Neuronal stem cell (in vitro differentiated cells): Measurements from ENCODE around the gene CHRD.

Source experiments
- DNase-seq: peaks from one replicate; pipeline ENCODE4 v3.0.0-alpha.2; 2013; ENCODE audit warnings: low spot score
- H2AFZ ChIP-seq: one replicate; pipeline ENCODE4 v1.6.1; 2013; ENCODE audit warnings: mild to moderate bottlenecking, low read length, inconsistent platforms
- H2AK5ac ChIP-seq: 2 replicates; pipeline ENCODE4 v1.6.1; 2013; ENCODE audit warnings: low read depth, mild to moderate bottlenecking, inconsistent platforms, low read length, moderate library complexity, mixed read lengths
- H2BK120ac ChIP-seq: 2 replicates; pipeline ENCODE4 v1.6.1; 2013; ENCODE audit warnings: low read depth, mild to moderate bottlenecking, inconsistent platforms, low read length, moderate library complexity, mixed read lengths
- H2BK12ac ChIP-seq: one replicate; pipeline ENCODE4 v1.6.1; 2013; ENCODE audit warnings: low read length, inconsistent platforms
- H2BK15ac ChIP-seq: 2 replicates; pipeline ENCODE4 v1.6.1; 2013; ENCODE audit warnings: mild to moderate bottlenecking, low read length, inconsistent platforms, mixed read lengths
- H2BK5ac ChIP-seq: one replicate; pipeline ENCODE4 v1.6.1; 2013; ENCODE audit warnings: inconsistent platforms, mild to moderate bottlenecking, low read length, moderate library complexity
- H3K14ac ChIP-seq: one replicate; pipeline ENCODE4 v1.6.1; 2013; ENCODE audit warnings: low read length, inconsistent platforms
- H3K18ac ChIP-seq: 2 replicates; pipeline ENCODE4 v1.6.1; 2013; ENCODE audit warnings: low read length, inconsistent platforms
- H3K23ac ChIP-seq: 2 replicates; pipeline ENCODE4 v1.6.1; 2013; ENCODE audit warnings: low read depth, mild to moderate bottlenecking, mixed read lengths, low read length, inconsistent platforms; ENCODE audit not compliant: poor library complexity
- H3K27ac ChIP-seq: replicated peaks from 3 replicates; pipeline ENCODE4 v1.5.1; 2013; ENCODE audit warnings: low read length, inconsistent platforms
- H3K27me3 ChIP-seq, 3 experiments: 2 replicates each; pipeline ENCODE4 v1.6.1; 2013; ENCODE audit warnings: low read length in 3 of 3, mild to moderate bottlenecking in 2 of 3, inconsistent platforms in 1 of 3, low read depth in 1 of 3, mixed read lengths in 1 of 3, moderate library complexity in 1 of 3; ENCODE audit not compliant: control insufficient read depth in 3 of 3, insufficient read depth in 3 of 3
- H3K36me3 ChIP-seq, 2 donors: replicated peaks in 1 of 2; 2 replicates each; pipeline ENCODE4 v1.6.1; 2013; ENCODE audit warnings: low read length in 2 of 2; ENCODE audit not compliant: control insufficient read depth in 2 of 2, insufficient read depth in 2 of 2
- H3K4ac ChIP-seq: 2 replicates; pipeline ENCODE4 v1.6.1; 2013; ENCODE audit warnings: inconsistent platforms, mild to moderate bottlenecking, low read length, moderate library complexity
- H3K4me1 ChIP-seq, 2 donors: 1 replicate in 1 of 2; 2 replicates in 1 of 2; pipeline ENCODE4 v1.6.1; 2013; ENCODE audit warnings: low read length in 2 of 2, low read depth in 1 of 2; ENCODE audit not compliant: control insufficient read depth in 2 of 2, insufficient read depth in 1 of 2
- H3K4me2 ChIP-seq: one replicate; pipeline ENCODE4 v1.6.1; 2013; ENCODE audit warnings: mild to moderate bottlenecking, low read length, inconsistent platforms; ENCODE audit not compliant: insufficient read depth, poor library complexity, severe bottlenecking
- H3K4me3 ChIP-seq, 2 donors: 2 replicates each; pipeline ENCODE4 v1.5.1; 2013; ENCODE audit warnings: low read length in 2 of 2, mild to moderate bottlenecking in 2 of 2, inconsistent platforms in 1 of 2, moderate library complexity in 1 of 2
- H3K79me1 ChIP-seq: one replicate; pipeline ENCODE4 v1.6.1; 2013; ENCODE audit warnings: low read depth, mild to moderate bottlenecking, inconsistent platforms, low read length, moderate library complexity
- H3K9ac ChIP-seq: one replicate; pipeline ENCODE4 v1.6.1; 2013; ENCODE audit warnings: mild to moderate bottlenecking, low read depth, low read length, inconsistent platforms; ENCODE audit not compliant: poor library complexity
- H3K9me3 ChIP-seq, 2 donors: replicated peaks in 1 of 2; 2 replicates each; pipeline versions ENCODE3 to v1.6.1; 2013; ENCODE audit warnings: low read length in 2 of 2, mild to moderate bottlenecking in 2 of 2, inconsistent platforms in 1 of 2, low read depth in 1 of 2, mixed read lengths in 1 of 2, moderate library complexity in 1 of 2; ENCODE audit not compliant: control insufficient read depth in 2 of 2, insufficient read depth in 1 of 2
- H4K8ac ChIP-seq: one replicate; pipeline ENCODE4 v1.6.1; 2013; ENCODE audit warnings: low read depth, mild to moderate bottlenecking, inconsistent platforms, low read length, moderate library complexity
- H4K91ac ChIP-seq: one replicate; pipeline ENCODE4 v1.6.1; 2013; ENCODE audit warnings: low read length, low read depth, mild to moderate bottlenecking, inconsistent platforms; ENCODE audit not compliant: poor library complexity
- WGBS, 2 donors: extraction: QIAGEN DNeasy Blood & Tissue Kit; methylation state at CpG; one replicate each; pipeline ENCODE4 v1.1.7; 2013; ENCODE audit warnings: missing lambda C conversion rate in 2 of 2, mixed read lengths in 1 of 2; ENCODE audit not compliant: insufficient read length in 2 of 2, insufficient replicate concordance in 1 of 2; ENCODE audit errors: extremely low coverage in 2 of 2; 5-methylcytosine and 5-hydroxymethylcytosine counted together

CHRD gene

DNA sequence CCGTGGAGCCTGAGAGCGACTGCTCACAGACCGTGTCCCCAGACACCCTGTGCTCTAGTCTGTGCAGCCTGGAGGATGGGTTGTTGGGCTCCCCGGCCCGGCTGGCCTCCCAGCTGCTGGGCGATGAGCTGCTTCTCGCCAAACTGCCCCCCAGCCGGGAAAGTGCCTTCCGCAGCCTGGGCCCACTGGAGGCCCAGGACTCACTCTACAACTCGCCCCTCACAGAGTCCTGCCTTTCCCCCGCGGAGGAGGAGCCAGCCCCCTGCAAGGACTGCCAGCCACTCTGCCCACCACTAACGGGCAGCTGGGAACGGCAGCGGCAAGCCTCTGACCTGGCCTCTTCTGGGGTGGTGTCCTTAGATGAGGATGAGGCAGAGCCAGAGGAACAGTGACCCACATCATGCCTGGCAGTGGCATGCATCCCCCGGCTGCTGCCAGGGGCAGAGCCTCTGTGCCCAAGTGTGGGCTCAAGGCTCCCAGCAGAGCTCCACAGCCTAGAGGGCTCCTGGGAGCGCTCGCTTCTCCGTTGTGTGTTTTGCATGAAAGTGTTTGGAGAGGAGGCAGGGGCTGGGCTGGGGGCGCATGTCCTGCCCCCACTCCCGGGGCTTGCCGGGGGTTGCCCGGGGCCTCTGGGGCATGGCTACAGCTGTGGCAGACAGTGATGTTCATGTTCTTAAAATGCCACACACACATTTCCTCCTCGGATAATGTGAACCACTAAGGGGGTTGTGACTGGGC, 35.1 kb upstream of the CHRD start:
- H3K18ac ChIP-seq, result peak overlapping the region; percentile 34
- H3K4me1 ChIP-seq, result peaks cover 7 to 9% of the 10 kb centered on the region in 2 donors
- H3K79me1 ChIP-seq, result peaks cover under 1% of the 10 kb centered on the region
- H3K4me2 ChIP-seq, result no peak overlapping the region
- peak overlapping the region; percentile 48 for H2AK5ac ChIP-seq
- H3K14ac ChIP-seq, result no peak overlapping the region
- no peak for DNase-seq
- peak overlapping the region; percentile 83 for H2BK5ac ChIP-seq
- no peak overlapping the region for H2BK15ac ChIP-seq
- no peak overlapping the region for H2BK120ac ChIP-seq
- H2AFZ ChIP-seq, result no peak overlapping the region
- peak overlapping the region; percentile 80 for H3K23ac ChIP-seq
- no peak overlapping the region for H4K8ac ChIP-seq
- H4K91ac ChIP-seq, result peak overlapping the region; percentile 32
- H3K9ac ChIP-seq, result peak overlapping the region; percentile 50
- no peaks in the 10 kb centered on the region for H3K27me3 ChIP-seq
- no peaks in the 10 kb centered on the region for H3K9me3 ChIP-seq
- no peak overlapping the region for H3K4me3 ChIP-seq
- H3K4ac ChIP-seq, result no peak overlapping the region
- H3K27ac ChIP-seq, result no peak overlapping the region
- peaks cover 36 to 59% of the 10 kb centered on the region in 2 donors for H3K36me3 ChIP-seq
- no CpG with 5 or more reads among the region's 24 CpGs for WGBS, 2 donors
- no peak overlapping the region for H2BK12ac ChIP-seq

DNA sequence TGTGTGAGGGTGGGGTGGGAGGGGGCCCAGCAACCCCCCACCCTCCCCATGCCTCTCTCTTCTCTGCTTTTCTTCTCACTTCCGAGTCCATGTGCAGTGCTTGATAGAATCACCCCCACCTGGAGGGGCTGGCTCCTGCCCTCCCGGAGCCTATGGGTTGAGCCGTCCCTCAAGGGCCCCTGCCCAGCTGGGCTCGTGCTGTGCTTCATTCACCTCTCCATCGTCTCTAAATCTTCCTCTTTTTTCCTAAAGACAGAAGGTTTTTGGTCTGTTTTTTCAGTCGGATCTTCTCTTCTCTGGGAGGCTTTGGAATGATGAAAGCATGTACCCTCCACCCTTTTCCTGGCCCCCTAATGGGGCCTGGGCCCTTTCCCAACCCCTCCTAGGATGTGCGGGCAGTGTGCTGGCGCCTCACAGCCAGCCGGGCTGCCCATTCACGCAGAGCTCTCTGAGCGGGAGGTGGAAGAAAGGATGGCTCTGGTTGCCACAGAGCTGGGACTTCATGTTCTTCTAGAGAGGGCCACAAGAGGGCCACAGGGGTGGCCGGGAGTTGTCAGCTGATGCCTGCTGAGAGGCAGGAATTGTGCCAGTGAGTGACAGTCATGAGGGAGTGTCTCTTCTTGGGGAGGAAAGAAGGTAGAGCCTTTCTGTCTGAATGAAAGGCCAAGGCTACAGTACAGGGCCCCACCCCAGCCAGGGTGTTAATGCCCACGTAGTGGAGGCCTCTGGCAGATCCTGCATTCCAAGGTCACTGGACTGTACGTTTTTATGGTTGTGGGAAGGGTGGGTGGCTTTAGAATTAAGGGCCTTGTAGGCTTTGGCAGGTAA, 34.3 kb upstream of the CHRD start:
- Histone ChIP-seq H3K27ac (peak overlapping the region; percentile 66), H3K4me2 (no peak overlapping the region), H3K23ac (no peak overlapping the region), H2AFZ (no peak overlapping the region), H3K9me3 (no peaks in the 10 kb centered on the region), H3K4me1 (peaks cover 7 to 9% of the 10 kb centered on the region in 2 donors), H2BK120ac (no peak overlapping the region), H2BK15ac (no peak overlapping the region), H2BK5ac (no peak overlapping the region), H4K91ac (no peak overlapping the region), H3K4ac (no peak overlapping the region), H3K36me3 (peaks cover 36 to 65% of the 10 kb centered on the region in 2 donors), H2BK12ac (no peak overlapping the region), H2AK5ac (no peak overlapping the region), H3K79me1 (no peaks in the 10 kb centered on the region), H3K14ac (no peak overlapping the region), H3K9ac (no peak overlapping the region), H3K4me3 (no peak overlapping the region), H3K18ac (peak overlapping the region; percentile 41), H4K8ac (no peak overlapping the region), H3K27me3 (no peaks in the 10 kb centered on the region)
- no CpG with 5 or more reads among the region's 14 CpGs for WGBS, 2 donors
- peak; percentile 52 for DNase-seq

- Histone ChIP-seq H2BK15ac (no peak overlapping the region), H3K23ac (peak overlapping the region; percentile 26), H2BK5ac (no peak overlapping the region), H3K14ac (no peak overlapping the region), H2AFZ (no peak overlapping the region), H3K9me3 (no peaks in the 10 kb centered on the region), H2AK5ac (no peak overlapping the region), H4K91ac (no peak overlapping the region), H3K79me1 (no peaks in the 10 kb centered on the region), H3K27ac (no peak overlapping the region), H3K4me1 (peaks cover 10 to 11% of the 10 kb centered on the region in 2 donors), H3K18ac (no peak overlapping the region), H3K9ac (no peak overlapping the region), H4K8ac (no peak overlapping the region), H3K4ac (no peak overlapping the region), H3K36me3 (peaks cover 35 to 75% of the 10 kb centered on the region in 2 donors), H2BK12ac (no peak overlapping the region), H3K27me3 (no peaks in the 10 kb centered on the region), H3K4me2 (no peak overlapping the region), H2BK120ac (no peak overlapping the region), H3K4me3 (no peak overlapping the region)
- WGBS, 2 donors, result no CpG with 5 or more reads among the region's 20 CpGs
- DNase-seq, result no peak
Observed at GRCh38 chr3:184346480-184347190, 33.2 kb upstream of the CHRD start.
